A549 (cell line): Measurements from ENCODE around the gene ZNHIT2. TPM values are rescaled to one million over a fixed set of nuclear protein-coding genes. Genes with fewer than 3 reads are reported as not detected.

Experiments used
- ATAC-seq, 2 experiments: fragments of 200-7000 bp in 1 of 2; fragments of >200 bp in 1 of 2; cut with Nextera tagmentation in 1 of 2; cut with Tn5 transposase in 1 of 2; 3 replicates each; pipeline versions ENCODE4 v1.8.0 to v1.9.1; 2018 to 2020; ENCODE audit warnings: mild to moderate bottlenecking in 1 of 2, moderate library complexity in 1 of 2
- CTCF ChIA-PET: fragments of 300-600 bp; sonication (Branson Sonifier 250); formaldehyde crosslinking; extraction: SDS; loops from one replicate; lab custom pipeline; 2021; ENCODE audit warnings: antibody characterized with exemption, inconsistent platforms; lab: Yijun Ruan, JAX
- POLR2A ChIA-PET: fragments of 350-600 bp; formaldehyde crosslinking; extraction: SDS; loops from one replicate; lab custom pipeline; 2021; ENCODE audit warnings: antibody characterized with exemption, inconsistent platforms; lab: Yijun Ruan, JAX
- DNase-seq, 2 experiments: peaks; one replicate each; pipeline versions ENCODE4 v3.0.0 to v3.0.0-alpha.2; 2011 to 2016; ENCODE audit warnings: low read depth in 1 of 2, low spot score in 1 of 2
- FAIRE-seq: peaks from 2 replicates; lab custom pipeline; 2011; peaks lifted over from hg19 to GRCh38; lab: Jason Lieb, UNC
- H3K27ac ChIP-seq, 2 experiments: fragments of >200 bp; sonication (Bioruptor Twin); formaldehyde crosslinking; 3 replicates each; pipeline ENCODE4 v1.5.1; 2016 to 2017
- H3K4me1 ChIP-seq: fragments of >200 bp; sonication (Bioruptor Twin); formaldehyde crosslinking; 3 replicates; pipeline ENCODE4 v1.6.1; 2016
- H3K4me2 ChIP-seq: fragments of >200 bp; sonication (Bioruptor Twin); formaldehyde crosslinking; 3 replicates; pipeline ENCODE4 v1.6.1; 2016
- H3K4me3 ChIP-seq: fragments of >200 bp; sonication (Bioruptor Twin); formaldehyde crosslinking; 3 replicates; pipeline ENCODE4 v1.5.1; 2016
- H3K9me3 ChIP-seq: fragments of >200 bp; sonication (Bioruptor Twin); formaldehyde crosslinking; 3 replicates; pipeline ENCODE4 v1.6.1; 2016
- CBX2 ChIP-seq: fragments of 200-600 bp; sonication (generic); IDR thresholded peaks from 2 replicates; pipeline ENCODE4 v1.6.1; 2016; ENCODE audit warnings: low read depth, mild to moderate bottlenecking, borderline replicate concordance
- CEBPB ChIP-seq, 2 experiments: fragments of >200 bp in 1 of 2; sonication (Bioruptor Twin) in 1 of 2; formaldehyde crosslinking in 1 of 2; IDR thresholded peaks; 2 replicates each; pipeline ENCODE4 v1.6.1; 2012 to 2016
- EHMT2 ChIP-seq: fragments of 200-600 bp; sonication (generic); IDR thresholded peaks from 2 replicates; pipeline ENCODE4 v1.6.1; 2016; ENCODE audit warnings: antibody characterized with exemption, low read depth, mild to moderate bottlenecking, moderate library complexity
- EP300 ChIP-seq, 2 experiments: fragments of >200 bp; sonication (Bioruptor Twin); formaldehyde crosslinking; IDR thresholded peaks; 2 replicates in 1 of 2; 3 replicates in 1 of 2; pipeline ENCODE4 v1.6.1; 2016 to 2017
- ESRRA ChIP-seq: fragments of 150-350 bp; IDR thresholded peaks from 2 replicates; pipeline ENCODE4 v1.6.1; 2014; ENCODE audit warnings: mild to moderate bottlenecking, low read length, borderline replicate concordance
- FOXS1 ChIP-seq: fragments of 250-450 bp; sonication (Bioruptor Pico); IDR thresholded peaks from 2 replicates; pipeline ENCODE4 v1.5.0; 2020; ENCODE audit warnings: mild to moderate bottlenecking, moderate library complexity
- HDAC2 ChIP-seq: fragments of 200-600 bp; sonication (generic); IDR thresholded peaks from 2 replicates; pipeline ENCODE4 v1.6.1; 2016
- HOXA7 ChIP-seq: fragments of 250-450 bp; sonication (Bioruptor Pico); IDR thresholded peaks from 2 replicates; pipeline ENCODE4 v1.5.0; 2020; ENCODE audit warnings: mild to moderate bottlenecking, moderate library complexity
- HOXB5 ChIP-seq: fragments of 250-450 bp; sonication (Bioruptor Pico); IDR thresholded peaks from 2 replicates; pipeline ENCODE4 v1.5.0; 2020; ENCODE audit warnings: mild to moderate bottlenecking, moderate library complexity
- JUN ChIP-seq, 2 experiments: fragments of >200 bp; sonication (Bioruptor Twin); formaldehyde crosslinking; IDR thresholded peaks; 2 replicates in 1 of 2; 3 replicates in 1 of 2; pipeline ENCODE4 v1.6.1; 2016 to 2017
- JUNB ChIP-seq: fragments of >200 bp; sonication (Bioruptor Twin); formaldehyde crosslinking; IDR thresholded peaks from 2 replicates; pipeline ENCODE4 v1.6.1; 2016
- KDM5A ChIP-seq: fragments of 200-600 bp; sonication (generic); IDR thresholded peaks from 2 replicates; pipeline ENCODE4 v1.6.1; 2016; ENCODE audit warnings: antibody characterized with exemption, mild to moderate bottlenecking
- MAFK ChIP-seq: fragments of 450-650 bp; IDR thresholded peaks from 2 replicates; pipeline ENCODE4 v1.6.1; 2014; ENCODE audit not compliant: partially characterized antibody
- MAZ ChIP-seq: fragments of 150-350 bp; IDR thresholded peaks from 2 replicates; pipeline ENCODE4 v1.6.1; 2014; ENCODE audit warnings: antibody characterized with exemption, low read depth, low read length, borderline replicate concordance
- MYC ChIP-seq: IDR thresholded peaks from 2 replicates; pipeline ENCODE4 v1.6.1; 2012; ENCODE audit warnings: mild to moderate bottlenecking, inconsistent platforms, low read length, improper control_type of control experiment, borderline replicate concordance
- NFE2L2 ChIP-seq: fragments of 150-350 bp; conservative IDR thresholded peaks from 2 replicates; pipeline ENCODE4 v1.6.1; 2014; ENCODE audit warnings: low read length
- POLR2A ChIP-seq: IDR thresholded peaks from 2 replicates; pipeline ENCODE4 v1.6.1; 2012; ENCODE audit warnings: mild to moderate bottlenecking, low read length
- RAD21 ChIP-seq, 2 experiments: fragments of >200 bp in 1 of 2; sonication (Bioruptor Twin) in 1 of 2; formaldehyde crosslinking in 1 of 2; IDR thresholded peaks in 1 of 2; conservative IDR thresholded peaks in 1 of 2; 2 replicates in 1 of 2; 3 replicates in 1 of 2; pipeline ENCODE4 v1.6.1; 2012 to 2018; ENCODE audit warnings: inconsistent platforms in 1 of 2
- RARB ChIP-seq: fragments of 250-450 bp; sonication (Bioruptor Pico); IDR thresholded peaks from 2 replicates; pipeline ENCODE4 v1.8.0; 2021; ENCODE audit warnings: mild to moderate bottlenecking, moderate library complexity
- RCOR1 ChIP-seq: fragments of 150-350 bp; IDR thresholded peaks from 2 replicates; pipeline ENCODE4 v1.6.1; 2014; ENCODE audit warnings: antibody characterized with exemption, low read length, low read depth
- RNF2 ChIP-seq: fragments of 200-600 bp; sonication (generic); IDR thresholded peaks from 2 replicates; pipeline ENCODE4 v1.6.1; 2016; ENCODE audit warnings: low read depth, mild to moderate bottlenecking, antibody characterized with exemption, moderate library complexity, borderline replicate concordance
- SREBF2 ChIP-seq: fragments of 450-650 bp; IDR thresholded peaks from 2 replicates; pipeline ENCODE4 v1.6.1; 2014; ENCODE audit warnings: mild to moderate bottlenecking, moderate library complexity
- TFCP2L1 ChIP-seq: fragments of 250-450 bp; sonication (Bioruptor Pico); IDR thresholded peaks from 2 replicates; pipeline ENCODE4 v1.5.0; 2021; ENCODE audit warnings: mild to moderate bottlenecking
- TP53 ChIP-seq: fragments of 250-450 bp; sonication (Bioruptor Pico); IDR thresholded peaks from 2 replicates; pipeline ENCODE4 v1.5.0; 2021; ENCODE audit warnings: mild to moderate bottlenecking, moderate library complexity
- ZC3H11A ChIP-seq: fragments of 450-650 bp; IDR thresholded peaks from 2 replicates; pipeline ENCODE4 v1.6.1; 2014; ENCODE audit warnings: antibody characterized with exemption, mild to moderate bottlenecking
- ZFP36 ChIP-seq: fragments of 450-650 bp; IDR thresholded peaks from 2 replicates; pipeline ENCODE4 v1.6.1; 2014; ENCODE audit warnings: borderline replicate concordance; ENCODE audit not compliant: partially characterized antibody
- ZNF302 ChIP-seq: fragments of 250-450 bp; sonication (Bioruptor Pico); IDR thresholded peaks from 2 replicates; pipeline ENCODE4 v1.9.0; 2021; ENCODE audit warnings: inconsistent platforms, mild to moderate bottlenecking, moderate library complexity
- WGBS: methylation state at CpG from one replicate; pipeline ENCODE4 v1.1.6; 2017; ENCODE audit errors: missing lambda C conversion rate; 5-methylcytosine and 5-hydroxymethylcytosine counted together
- polyA plus RNA-seq, 4 experiments: library from polyadenylated mRNA; depleted of rRNA in 3 of 4; stranded (reverse); fragments of >200 nt; fragmentation: RNase III in 1 of 4; extraction: RNeasy Plus Mini Kit Qiagen cat#74134 plus additional on column Dnase treatment in 1 of 4; gene quantifications; 2 replicates in 3 of 4; 3 replicates in 1 of 4; pipeline ENCODE4 v1.2.3, GENCODE V29; 2011 to 2017
- TF ChIP-seq, protein P1 (sequence below): fragments of 250-450 bp; sonication (Bioruptor Pico); IDR thresholded peaks from 2 replicates; pipeline ENCODE4 v1.5.0; 2021; ENCODE audit warnings: mild to moderate bottlenecking, moderate library complexity, borderline replicate concordance
- TF ChIP-seq, protein P2 (sequence below): fragments of >200 bp; sonication (Bioruptor Twin); formaldehyde crosslinking; IDR thresholded peaks from 3 replicates; pipeline ENCODE4 v1.5.1; 2016
- TF ChIP-seq, protein P3 (sequence below): fragments of 150-350 bp; IDR thresholded peaks from 2 replicates; pipeline ENCODE4 v1.6.1; 2014; ENCODE audit warnings: low read depth, mild to moderate bottlenecking, low read length
- TF ChIP-seq, protein P4 (sequence below): fragments of 200-600 bp; sonication (generic); IDR thresholded peaks from 2 replicates; pipeline ENCODE4 v1.6.1; 2016; ENCODE audit warnings: antibody characterized with exemption, mild to moderate bottlenecking, moderate library complexity

Gene ZNHIT2
- polyA plus RNA-seq, 2 of the 4 experiments (the other 2 are of a cell fraction), result 5.5 to 13.5 TPM

DNA sequence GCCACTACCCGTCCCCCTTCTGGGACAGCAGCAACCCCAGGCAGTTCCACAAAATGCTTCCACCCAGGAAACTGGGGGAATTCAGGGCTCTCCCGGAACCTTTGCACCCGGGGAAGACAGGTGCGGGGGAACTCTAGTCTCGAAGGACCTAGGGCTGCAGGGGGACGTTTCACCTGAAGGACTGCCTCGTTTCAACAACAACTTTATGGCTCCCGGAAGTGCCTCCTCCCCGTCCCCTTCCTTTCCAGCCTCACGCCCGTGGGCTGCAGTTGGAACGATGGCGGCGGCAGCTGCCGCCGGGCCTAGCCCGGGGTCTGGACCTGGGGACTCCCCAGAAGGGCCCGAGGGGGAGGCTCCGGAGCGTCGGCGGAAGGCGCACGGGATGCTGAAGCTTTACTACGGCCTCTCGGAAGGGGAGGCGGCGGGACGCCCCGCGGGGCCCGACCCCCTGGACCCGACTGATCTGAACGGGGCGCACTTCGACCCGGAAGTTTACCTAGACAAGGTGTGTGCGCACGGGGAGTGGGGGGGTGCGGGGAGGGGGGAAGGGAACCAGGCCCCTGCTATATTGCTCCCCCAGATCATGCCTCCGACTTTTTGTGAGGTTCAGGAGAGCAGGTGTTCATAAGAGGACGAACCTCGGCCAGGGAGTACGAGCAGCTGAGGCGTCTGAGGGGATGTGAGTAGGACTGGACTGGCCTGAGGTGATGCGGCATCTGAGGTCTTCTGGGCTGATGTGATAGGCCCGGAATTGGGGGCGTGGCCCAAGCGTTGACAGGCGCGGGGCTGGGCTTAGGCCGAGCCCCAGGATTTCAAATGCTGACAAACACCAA, 21.3 kb downstream of the ZNHIT2 start, which contains the start of gene VPS51:
TSS of gene VPS51 (plus strand) at position 241 of the 833 bp plus-strand sequence. CDS start at position 278, 37 bp downstream.
- peak; percentile 94 to 95 for DNase-seq
- FAIRE-seq, result no peak
- 3% methylated on average over 22 of the region's 52 CpGs for WGBS
- CTCF ChIA-PET, result interaction anchor here (1.0 to 9.2 kb wide), 6 partner anchors 9 to 82 kb away, joined by 3 to 153 read pairs (median 6); partner anchors contain the start of genes ARL2 and TM7SF2
- POLR2A ChIA-PET, result interaction anchor here (0.6 to 3.0 kb wide), 4 partner anchors 15 to 252 kb away, joined by 3 to 8 read pairs (median 3); partner anchors contain the start of genes CDC42BPG and TM7SF2
- peak within 1 kb of the TSS; percentile 95 for H3K4me3 ChIP-seq
- no peaks in the 10 kb centered on the region for H3K9me3 ChIP-seq
- peak; percentile 96 to 99 for ATAC-seq
- peak within 1 kb of the TSS; percentile 98 for H3K4me2 ChIP-seq
- peak within 1 kb of the TSS; percentile 95 to 96 for H3K27ac ChIP-seq
- peaks cover 8% of the 10 kb centered on the region; the same call in 1 of the 3 replicates for H3K4me1 ChIP-seq
- no peak for TF ChIP-seq EHMT2
- TF ChIP-seq ESRRA, result peak; percentile 49; the same call in 1 of the 2 replicates
- TF ChIP-seq RCOR1, result no peak
- TF ChIP-seq, protein P1, sequence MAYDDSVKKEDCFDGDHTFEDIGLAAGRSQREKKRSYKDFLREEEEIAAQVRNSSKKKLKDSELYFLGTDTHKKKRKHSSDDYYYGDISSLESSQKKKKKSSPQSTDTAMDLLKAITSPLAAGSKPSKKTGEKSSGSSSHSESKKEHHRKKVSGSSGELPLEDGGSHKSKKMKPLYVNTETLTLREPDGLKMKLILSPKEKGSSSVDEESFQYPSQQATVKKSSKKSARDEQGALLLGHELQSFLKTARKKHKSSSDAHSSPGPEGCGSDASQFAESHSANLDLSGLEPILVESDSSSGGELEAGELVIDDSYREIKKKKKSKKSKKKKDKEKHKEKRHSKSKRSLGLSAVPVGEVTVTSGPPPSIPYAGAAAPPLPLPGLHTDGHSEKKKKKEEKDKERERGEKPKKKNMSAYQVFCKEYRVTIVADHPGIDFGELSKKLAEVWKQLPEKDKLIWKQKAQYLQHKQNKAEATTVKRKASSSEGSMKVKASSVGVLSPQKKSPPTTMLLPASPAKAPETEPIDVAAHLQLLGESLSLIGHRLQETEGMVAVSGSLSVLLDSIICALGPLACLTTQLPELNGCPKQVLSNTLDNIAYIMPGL (CRISPR knock-in tag), result peak; percentile 79
- no peak for TF ChIP-seq ZNF302
- peak; percentile 84 to 95; a peak in 4 of 5 replicates for TF ChIP-seq JUN (IDR thresholded peaks at IDR 0.05)
- peak; percentile 67 for TF ChIP-seq POLR2A
- no peak for TF ChIP-seq MAFK
- 0 out of 2 replicates have a peak, but pooled peaks have one; percentile 49 for TF ChIP-seq FOXS1 (CRISPR knock-in tag)
- TF ChIP-seq KDM5A, result peak; percentile 63
- 0 out of 2 replicates have a peak, but pooled peaks have one; percentile 56 for TF ChIP-seq RARB (CRISPR knock-in tag)
- TF ChIP-seq, protein P2, sequence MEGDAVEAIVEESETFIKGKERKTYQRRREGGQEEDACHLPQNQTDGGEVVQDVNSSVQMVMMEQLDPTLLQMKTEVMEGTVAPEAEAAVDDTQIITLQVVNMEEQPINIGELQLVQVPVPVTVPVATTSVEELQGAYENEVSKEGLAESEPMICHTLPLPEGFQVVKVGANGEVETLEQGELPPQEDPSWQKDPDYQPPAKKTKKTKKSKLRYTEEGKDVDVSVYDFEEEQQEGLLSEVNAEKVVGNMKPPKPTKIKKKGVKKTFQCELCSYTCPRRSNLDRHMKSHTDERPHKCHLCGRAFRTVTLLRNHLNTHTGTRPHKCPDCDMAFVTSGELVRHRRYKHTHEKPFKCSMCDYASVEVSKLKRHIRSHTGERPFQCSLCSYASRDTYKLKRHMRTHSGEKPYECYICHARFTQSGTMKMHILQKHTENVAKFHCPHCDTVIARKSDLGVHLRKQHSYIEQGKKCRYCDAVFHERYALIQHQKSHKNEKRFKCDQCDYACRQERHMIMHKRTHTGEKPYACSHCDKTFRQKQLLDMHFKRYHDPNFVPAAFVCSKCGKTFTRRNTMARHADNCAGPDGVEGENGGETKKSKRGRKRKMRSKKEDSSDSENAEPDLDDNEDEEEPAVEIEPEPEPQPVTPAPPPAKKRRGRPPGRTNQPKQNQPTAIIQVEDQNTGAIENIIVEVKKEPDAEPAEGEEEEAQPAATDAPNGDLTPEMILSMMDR, result no peak
- TF ChIP-seq ZC3H11A, result peak; percentile 42
- TF ChIP-seq, protein P3, sequence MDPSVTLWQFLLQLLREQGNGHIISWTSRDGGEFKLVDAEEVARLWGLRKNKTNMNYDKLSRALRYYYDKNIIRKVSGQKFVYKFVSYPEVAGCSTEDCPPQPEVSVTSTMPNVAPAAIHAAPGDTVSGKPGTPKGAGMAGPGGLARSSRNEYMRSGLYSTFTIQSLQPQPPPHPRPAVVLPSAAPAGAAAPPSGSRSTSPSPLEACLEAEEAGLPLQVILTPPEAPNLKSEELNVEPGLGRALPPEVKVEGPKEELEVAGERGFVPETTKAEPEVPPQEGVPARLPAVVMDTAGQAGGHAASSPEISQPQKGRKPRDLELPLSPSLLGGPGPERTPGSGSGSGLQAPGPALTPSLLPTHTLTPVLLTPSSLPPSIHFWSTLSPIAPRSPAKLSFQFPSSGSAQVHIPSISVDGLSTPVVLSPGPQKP, result no peak
- peak; percentile 69; the same call in 1 of the 2 replicates for TF ChIP-seq MYC
- TF ChIP-seq TP53, result peak; percentile 80; the same call in 1 of the 2 replicates
- peak; percentile 88 for TF ChIP-seq TFCP2L1 (CRISPR knock-in tag)
- TF ChIP-seq EP300 (IDR thresholded peaks at IDR 0.05), result no peak; a peak in 1 of 5 replicates
- no peak for TF ChIP-seq RNF2
- TF ChIP-seq CBX2, result no peak
- TF ChIP-seq JUNB, result no peak
- TF ChIP-seq CEBPB (IDR thresholded peaks at IDR 0.05), result peak in 1 of 2 experiments; percentile 54; a peak in 1 of 4 replicates
- no peak for TF ChIP-seq ZFP36
- TF ChIP-seq, protein P4, sequence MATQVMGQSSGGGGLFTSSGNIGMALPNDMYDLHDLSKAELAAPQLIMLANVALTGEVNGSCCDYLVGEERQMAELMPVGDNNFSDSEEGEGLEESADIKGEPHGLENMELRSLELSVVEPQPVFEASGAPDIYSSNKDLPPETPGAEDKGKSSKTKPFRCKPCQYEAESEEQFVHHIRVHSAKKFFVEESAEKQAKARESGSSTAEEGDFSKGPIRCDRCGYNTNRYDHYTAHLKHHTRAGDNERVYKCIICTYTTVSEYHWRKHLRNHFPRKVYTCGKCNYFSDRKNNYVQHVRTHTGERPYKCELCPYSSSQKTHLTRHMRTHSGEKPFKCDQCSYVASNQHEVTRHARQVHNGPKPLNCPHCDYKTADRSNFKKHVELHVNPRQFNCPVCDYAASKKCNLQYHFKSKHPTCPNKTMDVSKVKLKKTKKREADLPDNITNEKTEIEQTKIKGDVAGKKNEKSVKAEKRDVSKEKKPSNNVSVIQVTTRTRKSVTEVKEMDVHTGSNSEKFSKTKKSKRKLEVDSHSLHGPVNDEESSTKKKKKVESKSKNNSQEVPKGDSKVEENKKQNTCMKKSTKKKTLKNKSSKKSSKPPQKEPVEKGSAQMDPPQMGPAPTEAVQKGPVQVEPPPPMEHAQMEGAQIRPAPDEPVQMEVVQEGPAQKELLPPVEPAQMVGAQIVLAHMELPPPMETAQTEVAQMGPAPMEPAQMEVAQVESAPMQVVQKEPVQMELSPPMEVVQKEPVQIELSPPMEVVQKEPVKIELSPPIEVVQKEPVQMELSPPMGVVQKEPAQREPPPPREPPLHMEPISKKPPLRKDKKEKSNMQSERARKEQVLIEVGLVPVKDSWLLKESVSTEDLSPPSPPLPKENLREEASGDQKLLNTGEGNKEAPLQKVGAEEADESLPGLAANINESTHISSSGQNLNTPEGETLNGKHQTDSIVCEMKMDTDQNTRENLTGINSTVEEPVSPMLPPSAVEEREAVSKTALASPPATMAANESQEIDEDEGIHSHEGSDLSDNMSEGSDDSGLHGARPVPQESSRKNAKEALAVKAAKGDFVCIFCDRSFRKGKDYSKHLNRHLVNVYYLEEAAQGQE, result peak; percentile 46; the same call in 1 of the 2 replicates
- no peak for TF ChIP-seq SREBF2
- peak; percentile 97 for TF ChIP-seq MAZ
- TF ChIP-seq NFE2L2, result no peak
- peak; percentile 71; the same call in 1 of the 2 replicates for TF ChIP-seq HOXB5 (CRISPR knock-in tag)
- no peak for TF ChIP-seq RAD21 (conservative IDR thresholded peaks at IDR 0.05 in 1 of 2, IDR thresholded peaks at IDR 0.05 in 1 of 2)
- TF ChIP-seq HOXA7, result 0 out of 2 replicates have a peak, but pooled peaks have one; percentile 29
- no peak for TF ChIP-seq HDAC2
